Measurements from ENCODE around the gene SH2D3A. TPM values are rescaled to one million over a fixed set of nuclear protein-coding genes. Genes with fewer than 3 reads are reported as not detected.
"Not testable (repeated sequence)": the region's sequence is repeated elsewhere in the genome, so short reads cannot be mapped to it uniquely, and the experiment has no call there.

SH2D3A gene
- total RNA-seq, 1 donor from 2014 or later, result 0.55 TPM

DNA sequence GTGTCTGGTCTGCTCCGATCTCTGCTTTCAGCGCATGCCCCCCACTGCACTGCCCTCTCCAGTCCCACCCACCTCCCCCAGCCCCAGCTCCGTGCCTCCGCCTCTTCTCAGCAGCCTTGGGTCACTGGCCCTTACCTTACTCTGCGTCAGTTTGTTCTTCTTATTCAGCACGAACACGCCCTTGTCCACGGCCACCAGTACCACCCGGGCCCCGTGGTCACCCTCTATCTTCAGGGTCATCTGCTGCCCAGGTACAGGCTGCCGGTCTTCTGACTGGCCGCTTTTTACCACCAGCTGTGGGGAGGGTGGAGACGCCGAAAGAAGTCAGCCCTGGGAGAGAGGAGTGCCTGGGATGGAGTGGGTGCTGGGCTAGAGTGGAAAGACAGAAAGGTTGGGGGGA is 57.7 kb downstream of the SH2D3A start:
- DNase-seq (ENCODE audit: low spot score), result no peak

DNA sequence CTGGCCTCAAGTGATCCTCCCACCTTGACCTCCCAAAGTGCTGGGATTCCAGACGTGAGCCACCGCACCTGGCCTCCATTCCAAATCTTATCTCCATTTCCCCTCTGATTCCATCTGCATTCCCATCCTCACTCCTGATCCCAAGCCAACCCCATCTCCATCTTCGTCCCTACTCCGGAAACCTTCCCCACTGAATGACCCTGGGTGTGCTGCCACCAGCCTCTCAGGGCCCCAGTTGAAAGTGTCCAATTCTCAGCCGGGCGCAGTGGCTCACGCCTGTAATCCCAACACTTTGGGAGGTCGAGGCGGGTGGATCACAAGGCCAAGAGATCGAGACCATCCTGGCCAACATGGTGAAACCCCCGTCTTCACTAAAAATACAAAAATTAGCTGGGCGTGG is 58.3 kb downstream of the SH2D3A start:
- DNase-seq (ENCODE audit: low spot score), result not testable (repeated sequence)

DNA sequence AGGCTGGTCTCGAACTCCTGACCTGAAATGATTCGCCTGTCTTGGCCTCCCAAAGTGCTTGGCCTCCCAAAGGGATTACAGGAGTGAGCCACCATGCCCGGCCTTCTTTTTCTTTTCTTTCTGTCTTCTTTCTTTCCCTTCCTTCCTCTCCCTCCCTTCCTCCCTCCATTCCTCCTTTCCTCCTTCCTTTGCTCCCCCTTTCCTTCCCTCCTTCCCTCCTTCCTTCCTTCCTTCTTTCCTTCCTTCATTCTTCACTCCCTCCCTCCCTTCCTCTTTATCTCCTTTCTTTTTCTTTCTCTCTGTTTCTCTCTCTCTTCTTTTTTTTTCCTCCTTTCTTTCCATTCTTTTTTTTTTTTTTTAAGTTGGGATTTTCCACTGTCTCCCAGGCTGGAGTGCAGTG is 58.9 kb downstream of the SH2D3A start:
- DNase-seq (ENCODE audit: low spot score), result no peak

DNA sequence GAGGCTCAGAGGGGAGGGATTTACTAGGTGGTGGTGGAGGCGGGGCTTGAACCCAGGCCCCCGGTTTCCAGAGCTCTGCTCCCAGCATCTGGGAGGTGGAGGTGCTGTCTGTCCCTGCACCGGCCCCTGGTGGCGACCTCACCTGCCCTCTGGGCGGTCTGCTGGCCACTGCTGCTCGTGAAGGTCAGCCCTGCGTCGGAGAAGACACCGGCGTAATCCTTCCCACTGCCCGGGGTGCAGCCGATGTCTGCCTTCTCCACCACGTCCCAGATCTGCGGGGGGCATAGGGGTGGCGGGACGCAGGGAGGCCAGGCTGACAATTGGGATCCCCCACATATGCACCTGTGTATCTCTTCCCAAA is 59.6 kb downstream of the SH2D3A start:
- no peak for DNase-seq (ENCODE audit: low spot score)

- DNase-seq (ENCODE audit: low spot score), result no peak
Measured at GRCh38 chr19:6707011-6707657, 60.1 kb downstream of the SH2D3A start.

DNA sequence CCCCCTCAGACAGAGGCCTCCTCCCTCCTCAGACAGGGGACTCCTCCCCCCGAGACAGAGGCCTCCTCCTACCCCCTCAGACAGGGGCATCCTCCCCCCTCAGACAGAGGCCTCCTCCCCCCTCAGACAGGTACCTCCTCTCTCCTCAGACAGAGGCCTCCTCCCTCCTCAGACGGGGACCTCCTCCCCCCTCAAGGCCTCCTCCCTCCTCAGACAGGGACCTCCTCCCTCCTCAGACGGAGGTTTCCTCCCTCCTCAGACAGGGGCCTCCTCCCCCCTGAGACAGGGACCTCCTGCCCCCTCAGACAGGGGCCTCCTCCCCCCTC is 60.6 kb downstream of the SH2D3A start:
- no peak for DNase-seq (ENCODE audit: low spot score)

DNA sequence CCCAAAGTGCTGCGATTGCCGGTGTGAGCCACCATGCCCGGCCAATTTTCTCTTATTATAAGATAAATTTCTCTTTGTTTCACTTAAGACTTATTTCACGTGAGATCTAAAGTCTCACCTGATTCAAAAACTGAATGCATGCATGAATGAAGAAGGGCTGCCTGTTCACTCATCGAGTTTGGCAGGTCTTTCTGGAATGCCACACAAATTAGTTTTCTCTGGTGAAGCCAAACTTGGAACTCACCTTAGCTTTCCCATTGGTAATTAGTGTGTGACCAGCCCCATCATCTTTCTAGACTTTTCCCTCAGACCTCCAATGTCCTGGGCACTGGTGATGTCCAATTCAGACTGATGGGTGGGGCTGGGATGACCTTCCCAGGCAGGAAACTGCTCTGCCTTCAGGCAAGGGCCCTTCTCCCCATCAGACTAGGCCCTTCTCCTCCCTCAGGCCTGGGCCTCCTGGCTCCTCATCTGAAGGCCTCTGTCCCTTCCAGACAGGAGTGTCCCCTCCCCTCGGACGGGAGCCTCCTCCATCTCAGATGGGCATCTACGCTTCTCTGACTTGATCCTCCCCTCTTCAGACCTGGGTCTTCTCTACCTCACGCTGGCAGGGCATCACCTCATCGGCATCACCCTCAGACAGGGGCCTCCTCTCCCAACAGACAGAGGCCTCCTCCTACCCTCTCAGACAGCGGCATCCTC is 61.2 kb downstream of the SH2D3A start:
- DNase-seq (ENCODE audit: low spot score), result no peak

Small RNA genes within 50 kb of the gene (microRNA-seq; reads per million reads assigned to microRNA genes)
- not detected for gene MIR6791 (ENCODE audit: borderline number of aligned reads)

Other genes starting within 250 kb of the SH2D3A start
- gene TNFSF9, start 236.4 kb downstream of the SH2D3A start, total RNA-seq, result 1.8 TPM
- not detected for gene CD70, start 176.3 kb downstream of the SH2D3A start, total RNA-seq
- gene TNFSF14, start 97.3 kb downstream of the SH2D3A start, total RNA-seq, result 4.5 TPM
- gene C3, start 46.8 kb downstream of the SH2D3A start, total RNA-seq, result 1,009 TPM
- 55.4 TPM for gene GPR108, start 29.9 kb downstream of the SH2D3A start, total RNA-seq
- gene TRIP10, start 27.8 kb downstream of the SH2D3A start, total RNA-seq, result 88.3 TPM
- gene VAV1, start 5.3 kb upstream of the SH2D3A start, total RNA-seq, result 16.4 TPM
- 2.4 TPM for gene ADGRE1, start 120.1 kb upstream of the SH2D3A start, total RNA-seq

Data from mesenteric fat pad (tissue), 1 donor.